HG02870 (cell line): ENCODE data around the gene AKIRIN1.
"Not testable (repeated sequence)": the region's sequence is repeated elsewhere in the genome, so short reads cannot be mapped to it uniquely, and the experiment has no call there.

Experiments
- ATAC-seq: cut with Tn5 transposase; IDR thresholded peaks from one replicate; pipeline ENCODE4 v1.9.1; 2021; ENCODE audit warnings: mild to moderate bottlenecking, moderate library complexity; ENCODE audit not compliant: unreplicated experiment

AKIRIN1 gene

GRCh38 chr1:38990738-38991637, at the start of gene AKIRIN1:
Gene AKIRIN1, plus strand, starts transcription at chr1:38991276. Its CDS starts 105 bp downstream, at chr1:38991381.
- ATAC-seq, result peak; percentile 89

- no peak for ATAC-seq
These were observed 49.5 kb upstream of the AKIRIN1 start, which contains the start of gene RHBDL2 for GRCh38 chr1:38941527-38942019. Gene RHBDL2, minus strand, starts transcription at chr1:38941830. Its CDS starts 22,618 bp downstream, at chr1:38919212.

GRCh38 chr1:38942664-38943428, 48.2 kb upstream of the AKIRIN1 start:
- no peak for ATAC-seq

GRCh38 chr1:38944547-38944946, 46.5 kb upstream of the AKIRIN1 start:
- ATAC-seq, result no peak

- ATAC-seq, result no peak
These were observed 40.5 kb upstream of the AKIRIN1 start for GRCh38 chr1:38950553-38950952.

GRCh38 chr1:38953433-38953860, 37.6 kb upstream of the AKIRIN1 start:
- no peak for ATAC-seq

GRCh38 chr1:38958967-38959366, 32.1 kb upstream of the AKIRIN1 start:
- ATAC-seq, result no peak

GRCh38 chr1:38962113-38962512, 29.0 kb upstream of the AKIRIN1 start:
- ATAC-seq, result no peak

- no peak for ATAC-seq
These were observed 28.5 kb upstream of the AKIRIN1 start for GRCh38 chr1:38962560-38962959.

- no peak for ATAC-seq
These were observed 26.9 kb upstream of the AKIRIN1 start for GRCh38 chr1:38964140-38964548.

GRCh38 chr1:38973145-38973544, 17.9 kb upstream of the AKIRIN1 start:
- ATAC-seq, result not testable (repeated sequence)

- ATAC-seq, result no peak
These were observed 17.2 kb upstream of the AKIRIN1 start for GRCh38 chr1:38973659-38974437.

- ATAC-seq, result not testable (repeated sequence)
These were observed 13.5 kb upstream of the AKIRIN1 start for GRCh38 chr1:38977399-38978244.

- not testable (repeated sequence) for ATAC-seq
These were observed 12.9 kb upstream of the AKIRIN1 start for GRCh38 chr1:38978245-38978542.

GRCh38 chr1:38979380-38979779, 11.7 kb upstream of the AKIRIN1 start:
- not testable (repeated sequence) for ATAC-seq

GRCh38 chr1:38989979-38990378, 1.1 kb upstream of the AKIRIN1 start:
- no peak for ATAC-seq

- ATAC-seq, result no peak
These were observed 714 bp upstream of the AKIRIN1 start for GRCh38 chr1:38990386-38990737.

- no peak for ATAC-seq
These were observed 749 bp downstream of the AKIRIN1 start for GRCh38 chr1:38991638-38992411.

GRCh38 chr1:38992412-38993111, 1.5 kb downstream of the AKIRIN1 start:
- no peak for ATAC-seq
